ENCODE results near the gene MEGF11.
"Not testable (repeated sequence)": the region's sequence is repeated elsewhere in the genome, so short reads cannot be mapped to it uniquely, and the experiment has no call there.

The MEGF11 gene

GRCh38 chr15:66254951-66255676, 1.6 kb upstream of the MEGF11 start:
- no peak for TF ChIP-seq ZNF274 (IDR thresholded peaks at IDR 0.05; ENCODE audit: low read depth, low read length)
- no peak overlapping the region for H3K4me3 ChIP-seq (ENCODE audit: low read length)

- TF ChIP-seq ZNF274 (IDR thresholded peaks at IDR 0.05; ENCODE audit: low read depth, low read length) = no peak
- peak overlapping the region; percentile 58; the same call in 1 of the 2 replicates for H3K4me3 ChIP-seq (ENCODE audit: low read length)
These were observed 770 bp upstream of the MEGF11 start for GRCh38 chr15:66254089-66254950.

GRCh38 chr15:66252685-66253417, 699 bp downstream of the MEGF11 start:
- TF ChIP-seq ZNF274 (IDR thresholded peaks at IDR 0.05; ENCODE audit: low read depth, low read length) = no peak
- peak overlapping the region; percentile 58; the same call in 1 of the 2 replicates for H3K4me3 ChIP-seq (ENCODE audit: low read length)

- H3K4me3 ChIP-seq (ENCODE audit: low read length) = peak overlapping the region; percentile 58; the same call in 1 of the 2 replicates
- no peak for TF ChIP-seq ZNF274 (IDR thresholded peaks at IDR 0.05; ENCODE audit: low read depth, low read length)
These were observed 1.5 kb downstream of the MEGF11 start for GRCh38 chr15:66251790-66252684.

GRCh38 chr15:66251065-66251789, 2.3 kb downstream of the MEGF11 start:
- no peak overlapping the region for H3K4me3 ChIP-seq (ENCODE audit: low read length)
- no peak for TF ChIP-seq ZNF274 (IDR thresholded peaks at IDR 0.05; ENCODE audit: low read depth, low read length)

GRCh38 chr15:66249605-66250174, 3.9 kb downstream of the MEGF11 start:
- no peak for TF ChIP-seq ZNF274 (IDR thresholded peaks at IDR 0.05; ENCODE audit: low read depth, low read length)
- H3K4me3 ChIP-seq (ENCODE audit: low read length) = no peak overlapping the region

GRCh38 chr15:66246937-66247336, 6.6 kb downstream of the MEGF11 start:
- no peak for TF ChIP-seq ZNF274 (IDR thresholded peaks at IDR 0.05; ENCODE audit: low read depth, low read length)
- no peak overlapping the region for H3K4me3 ChIP-seq (ENCODE audit: low read length)

GRCh38 chr15:66245832-66246231, 7.7 kb downstream of the MEGF11 start:
- not testable (repeated sequence) for H3K4me3 ChIP-seq (ENCODE audit: low read length)

- TF ChIP-seq ZNF274 (IDR thresholded peaks at IDR 0.05; ENCODE audit: low read depth, low read length) = no peak
- H3K4me3 ChIP-seq (ENCODE audit: low read length) = no peak overlapping the region
These were observed 11.7 kb downstream of the MEGF11 start for GRCh38 chr15:66241908-66242285.

GRCh38 chr15:66241087-66241907, 12.3 kb downstream of the MEGF11 start:
- no peak overlapping the region for H3K4me3 ChIP-seq (ENCODE audit: low read length)
- no peak for TF ChIP-seq ZNF274 (IDR thresholded peaks at IDR 0.05; ENCODE audit: low read depth, low read length)

GRCh38 chr15:66240240-66240794, 13.2 kb downstream of the MEGF11 start:
- no peak overlapping the region for H3K4me3 ChIP-seq (ENCODE audit: low read length)
- TF ChIP-seq ZNF274 (IDR thresholded peaks at IDR 0.05; ENCODE audit: low read depth, low read length) = no peak

- no peak for TF ChIP-seq ZNF274 (IDR thresholded peaks at IDR 0.05; ENCODE audit: low read depth, low read length)
- H3K4me3 ChIP-seq (ENCODE audit: low read length) = no peak overlapping the region
These were observed 14.0 kb downstream of the MEGF11 start for GRCh38 chr15:66239514-66239913.

Measured in GM08714 (cell line).